ENCODE data around the gene ZMYND8. TPM values are rescaled to one million over a fixed set of nuclear protein-coding genes. Genes with fewer than 3 reads are reported as not detected.

ZMYND8 gene
- total RNA-seq, 2 donors from 2014 or later = 18.9 to 19.1 TPM

DNA sequence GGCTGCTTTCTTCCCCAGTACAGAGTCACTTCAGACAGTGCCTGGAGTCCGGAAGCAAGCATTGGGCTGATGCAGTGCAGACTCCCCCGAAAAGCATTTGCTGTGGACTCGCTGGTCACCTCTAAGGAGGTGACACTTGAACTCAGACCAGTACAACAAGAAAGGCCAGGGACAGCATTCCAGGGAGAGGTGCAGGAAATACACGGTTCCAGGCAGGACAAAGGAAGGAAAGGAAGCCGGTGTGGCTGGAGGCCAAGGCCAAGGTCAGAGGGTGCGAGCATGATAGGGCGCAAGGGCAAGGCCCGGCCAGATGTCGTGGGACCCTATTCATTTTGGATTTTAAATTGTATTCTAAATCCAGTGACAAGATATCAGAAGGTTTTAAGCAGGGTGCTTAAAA, 160.9 kb downstream of the ZMYND8 start:
- H3K27me3 ChIP-seq = no peaks in the 10 kb centered on the region
- no peaks in the 10 kb centered on the region for H3K36me3 ChIP-seq (replicated peaks in 1 of 2; ENCODE audit: insufficient read depth in 1 of 2, low read depth in 2 of 2)
- DNase-seq (no peak), ATAC-seq (no peak)
- intact Hi-C loops (cut with DNase I) = loop anchor here (10.0 kb wide), 2 partner anchors 189 to 429 kb away; no protein-coding TSS in a partner anchor
- peaks cover 7% of the 10 kb centered on the region for H3K4me1 ChIP-seq
- H3K9me3 ChIP-seq = no peaks in the 10 kb centered on the region
- no peak overlapping the region for H3K4me3 ChIP-seq
- TF ChIP-seq POLR2A (IDR thresholded peaks at IDR 0.05) (no peak), CTCF (IDR thresholded peaks at IDR 0.05) (no peak)
- 38 to 42% methylated on average over 9 of the region's 9 CpGs for WGBS, 2 donors
- H3K27ac ChIP-seq = no peak overlapping the region

- 71 to 72% methylated on average over 3 of the region's 3 CpGs for WGBS, 2 donors
- ATAC-seq (no peak), DNase-seq (no peak)
- Histone ChIP-seq H3K27me3 (no peaks in the 10 kb centered on the region), H3K9me3 (no peaks in the 10 kb centered on the region), H3K36me3 (replicated peaks in 1 of 2; ENCODE audit: insufficient read depth in 1 of 2, low read depth in 2 of 2) (no peaks in the 10 kb centered on the region), H3K4me1 (peaks cover 4% of the 10 kb centered on the region), H3K27ac (no peak overlapping the region), H3K4me3 (no peak overlapping the region)
- intact Hi-C loops (cut with DNase I) = loop anchor here (10.0 kb wide), 2 partner anchors 193 to 433 kb away; no protein-coding TSS in a partner anchor
- no peak for TF ChIP-seq CTCF (IDR thresholded peaks at IDR 0.05)
- TF ChIP-seq POLR2A (IDR thresholded peaks at IDR 0.05) = no peak
Observed at GRCh38 chr20:47191956-47192355, 164.5 kb downstream of the ZMYND8 start.

GRCh38 chr20:47191074-47191673, 165.3 kb downstream of the ZMYND8 start:
- 71 to 85% methylated on average over 1 of the region's 1 CpG for WGBS, 2 donors
- ATAC-seq (no peak), DNase-seq (no peak)
- TF ChIP-seq POLR2A (IDR thresholded peaks at IDR 0.05) (no peak), CTCF (IDR thresholded peaks at IDR 0.05) (no peak)
- Histone ChIP-seq H3K27ac (no peak overlapping the region), H3K4me1 (no peaks in the 10 kb centered on the region), H3K9me3 (no peaks in the 10 kb centered on the region), H3K27me3 (no peaks in the 10 kb centered on the region), H3K4me3 (no peak overlapping the region), H3K36me3 (replicated peaks in 1 of 2; ENCODE audit: insufficient read depth in 1 of 2, low read depth in 2 of 2) (no peaks in the 10 kb centered on the region)
- intact Hi-C loops (cut with DNase I) = loop anchor here (10.0 kb wide), 2 partner anchors 194 to 434 kb away; no protein-coding TSS in a partner anchor

- Histone ChIP-seq H3K27ac (no peak overlapping the region), H3K4me3 (no peak overlapping the region), H3K9me3 (no peaks in the 10 kb centered on the region), H3K4me1 (no peaks in the 10 kb centered on the region), H3K36me3 (replicated peaks in 1 of 2; ENCODE audit: insufficient read depth in 1 of 2, low read depth in 2 of 2) (no peaks in the 10 kb centered on the region), H3K27me3 (no peaks in the 10 kb centered on the region)
- TF ChIP-seq POLR2A (IDR thresholded peaks at IDR 0.05) (no peak), CTCF (IDR thresholded peaks at IDR 0.05) (no peak)
- intact Hi-C loops (cut with DNase I) = no loop called here
- DNase-seq (no peak), ATAC-seq (no peak)
- WGBS, 2 donors = 48 to 66% methylated on average over 11 of the region's 11 CpGs
Observed at GRCh38 chr20:47189060-47189459, 167.4 kb downstream of the ZMYND8 start.

DNA sequence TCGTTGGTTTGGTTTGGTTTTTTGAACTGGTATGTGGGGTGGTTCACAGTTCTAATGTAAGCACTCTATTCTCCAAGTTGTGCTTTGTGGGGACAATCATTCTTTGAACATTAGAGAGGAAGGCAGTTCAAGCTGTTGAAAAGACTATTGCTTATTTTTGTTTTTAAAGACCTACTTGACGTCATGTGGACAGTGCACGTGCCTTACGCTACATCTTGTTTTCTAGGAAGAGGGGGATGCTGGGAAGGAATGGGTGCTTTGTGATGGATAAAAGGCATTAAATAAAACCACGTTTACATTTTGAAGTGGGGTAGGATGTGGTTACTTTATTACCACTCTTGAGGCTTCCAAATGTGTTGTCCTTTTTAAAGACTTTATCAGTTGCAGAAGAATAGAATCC, 168.0 kb downstream of the ZMYND8 start:
- TF ChIP-seq POLR2A (IDR thresholded peaks at IDR 0.05) (no peak), CTCF (IDR thresholded peaks at IDR 0.05) (no peak)
- intact Hi-C loops (cut with DNase I) = no loop called here

More for the DNA sequence above, 168.0 kb downstream of the ZMYND8 start:
- Histone ChIP-seq H3K9me3 (no peaks in the 10 kb centered on the region), H3K27me3 (no peaks in the 10 kb centered on the region), H3K36me3 (replicated peaks in 1 of 2; ENCODE audit: insufficient read depth in 1 of 2, low read depth in 2 of 2) (no peaks in the 10 kb centered on the region), H3K4me1 (no peaks in the 10 kb centered on the region), H3K4me3 (no peak overlapping the region), H3K27ac (no peak overlapping the region)
- WGBS, 2 donors = 64% methylated on average over 5 of the region's 5 CpGs
- ATAC-seq (no peak), DNase-seq (no peak)
